ENCODE data around the gene DLGAP3. TPM values are rescaled to one million over a fixed set of nuclear protein-coding genes. Genes with fewer than 3 reads are reported as not detected.
A peak's percentile ranks its signal among the peaks of the same experiment; 100 is the strongest.

The DLGAP3 gene
- polyA plus RNA-seq, 2 donors = 0.10 to 0.11 TPM

DNA sequence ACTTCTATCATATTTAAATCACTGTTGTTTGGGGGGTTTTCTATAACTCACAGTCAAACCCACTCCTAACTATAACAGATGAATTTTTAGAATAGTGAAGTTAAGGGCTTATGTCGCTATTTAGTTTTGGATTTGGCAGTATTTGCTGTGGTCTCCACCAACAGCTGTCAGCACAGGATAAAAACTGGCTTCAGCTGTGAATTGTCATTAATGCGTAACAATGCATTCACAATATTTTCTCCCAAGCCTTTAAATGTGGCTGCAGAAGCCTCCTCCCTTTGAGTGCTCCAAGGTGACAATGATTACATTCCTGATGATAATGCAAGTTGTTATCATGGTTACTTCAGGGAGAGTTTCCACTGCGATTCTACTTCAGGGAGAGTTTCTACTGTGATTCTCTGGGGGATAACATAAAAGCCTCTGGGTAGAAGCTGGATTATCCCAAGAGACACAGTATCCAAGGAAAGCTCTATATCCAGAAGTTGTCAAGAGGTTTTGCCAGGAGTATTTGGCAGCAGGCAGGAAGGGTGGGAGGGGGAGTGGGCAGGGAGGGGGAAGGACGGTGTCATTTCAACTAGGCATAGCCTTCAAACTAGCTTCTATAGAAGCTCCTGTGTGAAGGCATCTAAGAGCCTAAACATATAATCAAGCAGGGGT lies 55.0 kb downstream of the DLGAP3 start:
- WGBS, 2 donors = 48 to 60% methylated on average over 4 of the region's 4 CpGs
- no peaks in the 10 kb centered on the region for H3K27me3 ChIP-seq (ENCODE audit: control insufficient read depth in 1 of 2, insufficient read depth in 2 of 2, low read length in 2 of 2)
- peaks cover 0 to 2% of the 10 kb centered on the region in 2 donors for H3K9me3 ChIP-seq (ENCODE audit: control insufficient read depth in 2 of 2, insufficient read depth in 1 of 2, low read depth in 1 of 2, low read length in 1 of 2)
- H3K27ac ChIP-seq (ENCODE audit: low read depth in 2 of 2, low read length in 1 of 2) = no peak overlapping the region
- H3K4me1 ChIP-seq (ENCODE audit: control insufficient read depth in 2 of 2, insufficient read depth in 2 of 2, low read length in 1 of 2) = peaks cover 0 to 3% of the 10 kb centered on the region in 2 donors
- H3K36me3 ChIP-seq (ENCODE audit: control insufficient read depth in 2 of 2, insufficient read depth in 2 of 2, low read length in 1 of 2) = no peaks in the 10 kb centered on the region
- H3K4me3 ChIP-seq (ENCODE audit: low read depth in 1 of 2, low read length in 2 of 2) = no peak overlapping the region

DNA sequence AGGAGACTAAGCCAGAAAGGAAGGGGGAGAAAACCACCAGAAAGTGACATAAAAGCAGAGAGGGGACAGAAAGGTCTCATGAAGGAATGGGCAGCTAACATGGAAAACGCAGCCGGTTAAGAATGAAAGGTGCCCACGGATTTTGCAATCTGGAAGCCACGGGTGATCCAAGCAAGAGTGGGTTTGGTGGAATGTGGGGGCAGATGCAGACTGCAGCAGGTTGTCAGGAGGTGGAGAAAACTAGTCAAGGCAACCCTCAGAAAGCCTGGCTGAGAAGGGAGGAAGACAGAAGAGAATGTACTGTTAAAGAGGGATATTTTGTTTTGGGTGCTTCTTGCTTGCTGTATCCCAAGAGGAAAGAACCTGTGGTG lies 57.3 kb downstream of the DLGAP3 start:
- H3K27me3 ChIP-seq (ENCODE audit: control insufficient read depth in 1 of 2, insufficient read depth in 2 of 2, low read length in 2 of 2) = no peaks in the 10 kb centered on the region
- peaks cover 0 to 3% of the 10 kb centered on the region in 2 donors for H3K4me1 ChIP-seq (ENCODE audit: control insufficient read depth in 2 of 2, insufficient read depth in 2 of 2, low read length in 1 of 2)
- H3K36me3 ChIP-seq (ENCODE audit: control insufficient read depth in 2 of 2, insufficient read depth in 2 of 2, low read length in 1 of 2) = no peaks in the 10 kb centered on the region
- no peak overlapping the region for H3K4me3 ChIP-seq (ENCODE audit: low read depth in 1 of 2, low read length in 2 of 2)
- peaks cover 0 to 2% of the 10 kb centered on the region in 2 donors for H3K9me3 ChIP-seq (ENCODE audit: control insufficient read depth in 2 of 2, insufficient read depth in 1 of 2, low read depth in 1 of 2, low read length in 1 of 2)
- WGBS, 2 donors = 80 to 81% methylated on average over 4 of the region's 4 CpGs
- no peak overlapping the region for H3K27ac ChIP-seq (ENCODE audit: low read depth in 2 of 2, low read length in 1 of 2)

DNA sequence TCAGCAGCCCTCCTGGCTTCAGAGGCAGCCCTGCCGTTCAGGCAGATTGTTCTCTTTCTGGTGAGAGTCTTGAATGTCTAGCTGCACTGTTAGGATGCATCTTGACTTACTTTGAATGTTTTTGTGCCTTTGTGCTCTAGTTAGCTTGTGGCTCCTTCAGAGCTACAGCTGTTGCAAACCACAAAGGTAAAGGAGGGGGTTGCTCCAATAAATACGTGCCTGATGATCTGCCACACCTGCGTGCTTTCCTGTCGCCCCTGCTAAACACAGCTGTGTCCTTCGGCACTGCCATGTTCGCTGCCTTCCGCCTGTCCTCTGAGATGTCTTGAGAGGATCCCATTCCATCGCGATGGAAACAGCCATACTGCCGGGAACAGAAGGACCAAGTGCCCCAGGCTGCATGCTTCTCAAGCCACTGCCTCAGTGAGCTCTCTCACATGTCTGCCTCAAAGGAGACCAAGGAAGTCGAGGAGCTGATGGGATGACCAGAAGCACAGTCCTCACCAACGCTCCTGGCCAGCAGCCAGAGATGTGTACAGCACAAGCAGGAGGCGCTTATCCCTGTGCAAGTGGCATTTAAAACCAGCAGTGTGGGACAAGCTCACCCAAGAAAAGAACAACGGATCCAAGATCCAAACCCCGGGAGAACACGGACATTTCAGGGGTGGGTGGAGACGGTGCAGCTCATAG lies 57.9 kb downstream of the DLGAP3 start:
- WGBS, 2 donors = 67 to 70% methylated on average over 17 of the region's 17 CpGs
- Histone ChIP-seq H3K4me1 (ENCODE audit: control insufficient read depth in 2 of 2, insufficient read depth in 2 of 2, low read length in 1 of 2) (peaks cover 0 to 6% of the 10 kb centered on the region in 2 donors), H3K9me3 (ENCODE audit: control insufficient read depth in 2 of 2, insufficient read depth in 1 of 2, low read depth in 1 of 2, low read length in 1 of 2) (peaks cover 0 to 2% of the 10 kb centered on the region in 2 donors), H3K4me3 (ENCODE audit: low read depth in 1 of 2, low read length in 2 of 2) (no peak overlapping the region), H3K27ac (ENCODE audit: low read depth in 2 of 2, low read length in 1 of 2) (no peak overlapping the region), H3K36me3 (ENCODE audit: control insufficient read depth in 2 of 2, insufficient read depth in 2 of 2, low read length in 1 of 2) (no peaks in the 10 kb centered on the region), H3K27me3 (ENCODE audit: control insufficient read depth in 1 of 2, insufficient read depth in 2 of 2, low read length in 2 of 2) (no peaks in the 10 kb centered on the region)

DNA sequence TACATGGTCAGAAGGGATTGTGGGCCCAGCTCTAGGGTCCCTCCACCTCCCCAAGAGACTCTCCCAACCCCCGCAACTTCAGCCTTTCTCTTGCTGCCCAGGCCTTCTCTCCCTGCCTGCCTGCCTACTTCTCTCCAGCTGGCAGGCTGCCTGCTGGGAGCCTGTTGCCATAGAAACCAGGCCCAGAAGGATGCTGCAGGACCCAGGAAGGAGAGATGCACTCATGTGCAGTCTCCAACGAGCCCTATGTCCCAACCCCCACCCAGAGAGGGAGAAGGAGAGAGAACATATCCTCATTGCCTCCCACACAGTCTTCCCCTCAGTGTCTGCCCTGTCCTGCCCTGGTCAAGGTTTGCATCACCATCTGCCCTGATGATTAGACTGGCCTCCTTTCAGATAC lies 59.1 kb downstream of the DLGAP3 start:
- peaks cover 0 to 8% of the 10 kb centered on the region in 2 donors for H3K4me1 ChIP-seq (ENCODE audit: control insufficient read depth in 2 of 2, insufficient read depth in 2 of 2, low read length in 1 of 2)
- H3K9me3 ChIP-seq (ENCODE audit: control insufficient read depth in 2 of 2, insufficient read depth in 1 of 2, low read depth in 1 of 2, low read length in 1 of 2) = peaks cover 0 to 2% of the 10 kb centered on the region in 2 donors
- no peaks in the 10 kb centered on the region for H3K27me3 ChIP-seq (ENCODE audit: control insufficient read depth in 1 of 2, insufficient read depth in 2 of 2, low read length in 2 of 2)
- no peak overlapping the region for H3K27ac ChIP-seq (ENCODE audit: low read depth in 2 of 2, low read length in 1 of 2)
- no peak overlapping the region for H3K4me3 ChIP-seq (ENCODE audit: low read depth in 1 of 2, low read length in 2 of 2)
- no peaks in the 10 kb centered on the region for H3K36me3 ChIP-seq (ENCODE audit: control insufficient read depth in 2 of 2, insufficient read depth in 2 of 2, low read length in 1 of 2)
- 55 to 60% methylated on average over 2 of the region's 2 CpGs for WGBS, 2 donors

DNA sequence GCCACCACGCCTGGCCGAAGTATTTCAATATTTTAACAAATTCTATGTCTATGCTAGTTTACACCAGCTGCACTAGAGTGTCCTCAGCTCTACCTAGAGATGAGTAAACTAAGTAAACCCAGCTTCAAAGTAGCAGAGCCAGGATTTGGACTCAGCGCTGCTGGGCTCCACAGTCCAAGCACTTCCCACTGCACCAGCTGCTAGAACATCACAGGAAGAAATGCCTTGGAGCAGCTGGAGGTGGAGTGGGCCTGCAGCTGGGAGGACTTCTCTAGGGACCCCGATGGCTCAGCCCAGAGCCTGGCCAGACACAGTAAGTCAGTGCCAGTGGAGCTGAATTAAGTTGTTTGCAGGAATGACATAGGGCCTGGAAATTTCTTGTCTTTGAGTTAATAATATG lies 59.7 kb downstream of the DLGAP3 start:
- H3K27ac ChIP-seq (ENCODE audit: low read depth in 2 of 2, low read length in 1 of 2) = no peak overlapping the region
- H3K27me3 ChIP-seq (ENCODE audit: control insufficient read depth in 1 of 2, insufficient read depth in 2 of 2, low read length in 2 of 2) = no peaks in the 10 kb centered on the region
- H3K4me1 ChIP-seq (ENCODE audit: control insufficient read depth in 2 of 2, insufficient read depth in 2 of 2, low read length in 1 of 2) = peaks cover 0 to 8% of the 10 kb centered on the region in 2 donors
- H3K4me3 ChIP-seq (ENCODE audit: low read depth in 1 of 2, low read length in 2 of 2) = no peak overlapping the region
- H3K36me3 ChIP-seq (ENCODE audit: control insufficient read depth in 2 of 2, insufficient read depth in 2 of 2, low read length in 1 of 2) = no peaks in the 10 kb centered on the region
- 91 to 95% methylated on average over 4 of the region's 4 CpGs for WGBS, 2 donors
- H3K9me3 ChIP-seq (ENCODE audit: control insufficient read depth in 2 of 2, insufficient read depth in 1 of 2, low read depth in 1 of 2, low read length in 1 of 2) = peaks cover 0 to 2% of the 10 kb centered on the region in 2 donors

DNA sequence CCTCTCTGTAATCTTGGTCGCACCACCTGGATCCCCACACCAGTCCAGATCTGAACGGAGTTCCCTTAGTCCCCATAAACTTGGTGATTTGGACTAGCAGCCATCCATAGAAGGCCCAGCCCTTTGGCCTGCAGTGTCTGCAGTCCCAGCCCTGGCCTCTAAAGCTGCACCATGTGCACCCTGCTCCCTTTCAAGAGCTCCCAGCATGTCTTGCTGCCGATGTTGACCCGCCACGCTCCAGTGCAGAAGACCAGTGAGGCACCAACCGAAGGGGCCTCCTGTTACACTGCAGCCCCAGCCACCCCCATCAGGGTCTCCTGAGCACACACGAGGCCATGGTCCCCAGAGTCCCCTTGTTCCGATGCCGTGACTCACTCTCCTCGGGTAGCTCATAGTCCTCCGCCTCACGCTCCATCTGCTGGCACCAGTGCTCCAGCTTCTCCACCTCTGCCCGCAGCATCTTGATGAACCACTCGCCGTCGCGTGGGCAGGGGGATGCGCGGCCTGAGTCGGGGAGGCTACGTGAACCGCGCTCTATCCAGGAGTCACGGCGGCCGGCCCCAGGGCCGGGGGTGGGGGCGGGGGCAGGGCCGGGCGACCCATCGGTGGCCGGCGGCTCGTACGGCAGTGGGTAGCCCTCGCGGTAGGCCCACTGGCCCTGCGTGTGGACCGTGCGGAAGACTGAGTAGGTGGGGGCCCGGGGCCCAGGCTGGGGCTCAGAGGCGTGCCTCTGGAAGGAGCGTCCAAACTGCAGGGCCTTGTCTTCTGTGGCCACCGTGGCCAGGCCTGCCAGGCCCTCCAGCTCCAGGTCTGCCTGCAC lies 61.0 kb downstream of the DLGAP3 start:
- H3K36me3 ChIP-seq (ENCODE audit: control insufficient read depth in 2 of 2, insufficient read depth in 2 of 2, low read length in 1 of 2) = no peaks in the 10 kb centered on the region
- H3K4me3 ChIP-seq (ENCODE audit: low read depth in 1 of 2, low read length in 2 of 2) = no peak overlapping the region
- H3K27ac ChIP-seq (ENCODE audit: low read depth in 2 of 2, low read length in 1 of 2) = no peak overlapping the region
- H3K4me1 ChIP-seq (ENCODE audit: control insufficient read depth in 2 of 2, insufficient read depth in 2 of 2, low read length in 1 of 2) = peaks cover 0 to 8% of the 10 kb centered on the region in 2 donors
- H3K27me3 ChIP-seq (ENCODE audit: control insufficient read depth in 1 of 2, insufficient read depth in 2 of 2, low read length in 2 of 2) = no peaks in the 10 kb centered on the region
- no peaks in the 10 kb centered on the region for H3K9me3 ChIP-seq (ENCODE audit: control insufficient read depth in 2 of 2, insufficient read depth in 1 of 2, low read depth in 1 of 2, low read length in 1 of 2)
- 91 to 92% methylated on average over 38 to 44 of the region's 44 CpGs for whole genome bisulfite sequencing, 2 donors

DNA sequence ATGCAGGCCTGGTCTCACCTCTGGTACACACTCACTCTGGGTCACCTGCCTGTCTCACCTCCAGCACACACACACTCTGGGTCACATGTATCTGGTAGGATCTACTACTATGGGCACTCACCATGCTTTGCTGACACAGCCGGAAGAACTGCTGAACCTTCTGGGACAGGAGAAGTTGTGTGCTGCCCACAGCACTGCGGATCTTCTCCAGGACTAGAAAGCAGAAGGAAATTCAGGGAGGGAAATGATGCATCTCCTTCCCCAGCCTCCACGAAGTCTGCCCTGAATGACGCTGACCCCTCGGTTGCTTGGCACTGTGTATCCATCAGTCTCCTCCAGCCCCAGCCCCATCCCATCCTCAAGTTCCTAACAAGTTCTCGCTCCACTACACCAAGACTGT lies 62.0 kb downstream of the DLGAP3 start:
- Histone ChIP-seq H3K27ac (ENCODE audit: low read depth in 2 of 2, low read length in 1 of 2) (no peak overlapping the region), H3K4me3 (ENCODE audit: low read depth in 1 of 2, low read length in 2 of 2) (no peak overlapping the region), H3K9me3 (ENCODE audit: control insufficient read depth in 2 of 2, insufficient read depth in 1 of 2, low read depth in 1 of 2, low read length in 1 of 2) (no peaks in the 10 kb centered on the region), H3K27me3 (ENCODE audit: control insufficient read depth in 1 of 2, insufficient read depth in 2 of 2, low read length in 2 of 2) (no peaks in the 10 kb centered on the region), H3K4me1 (ENCODE audit: control insufficient read depth in 2 of 2, insufficient read depth in 2 of 2, low read length in 1 of 2) (peaks cover 0 to 8% of the 10 kb centered on the region in 2 donors), H3K36me3 (ENCODE audit: control insufficient read depth in 2 of 2, insufficient read depth in 2 of 2, low read length in 1 of 2) (no peaks in the 10 kb centered on the region)
- 86% methylated on average over 6 of the region's 6 CpGs for WGBS, 2 donors

DNA sequence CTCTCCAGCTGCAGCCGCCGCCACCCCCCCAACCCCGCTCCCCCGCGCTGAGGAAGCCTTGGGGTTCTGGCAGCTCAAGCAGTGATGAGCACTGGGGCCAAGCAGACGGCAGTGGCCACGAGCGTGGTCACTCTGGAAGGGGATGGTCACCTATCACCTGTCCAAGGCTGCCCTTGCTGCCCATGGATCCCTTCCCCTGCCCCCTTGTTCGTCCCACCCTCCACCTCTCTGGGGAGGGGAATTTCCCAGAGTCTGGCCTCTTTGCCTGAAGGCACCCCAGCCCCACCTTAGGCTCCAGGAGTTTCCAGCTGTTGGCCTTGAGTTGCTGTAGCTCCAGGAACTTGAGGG lies 62.7 kb downstream of the DLGAP3 start:
- H3K36me3 ChIP-seq (ENCODE audit: control insufficient read depth in 2 of 2, insufficient read depth in 2 of 2, low read length in 1 of 2) = no peaks in the 10 kb centered on the region
- no peaks in the 10 kb centered on the region for H3K9me3 ChIP-seq (ENCODE audit: control insufficient read depth in 2 of 2, insufficient read depth in 1 of 2, low read depth in 1 of 2, low read length in 1 of 2)
- peak overlapping the region; percentile 81 to 87 for H3K27ac ChIP-seq (ENCODE audit: low read depth in 2 of 2, low read length in 1 of 2)
- H3K27me3 ChIP-seq (ENCODE audit: control insufficient read depth in 1 of 2, insufficient read depth in 2 of 2, low read length in 2 of 2) = no peaks in the 10 kb centered on the region
- 22 to 30% methylated on average over 9 of the region's 9 CpGs for WGBS, 2 donors
- H3K4me3 ChIP-seq (ENCODE audit: low read depth in 1 of 2, low read length in 2 of 2) = peak overlapping the region; percentile 48 to 67
- H3K4me1 ChIP-seq (ENCODE audit: control insufficient read depth in 2 of 2, insufficient read depth in 2 of 2, low read length in 1 of 2) = peaks cover 0 to 8% of the 10 kb centered on the region in 2 donors

DNA sequence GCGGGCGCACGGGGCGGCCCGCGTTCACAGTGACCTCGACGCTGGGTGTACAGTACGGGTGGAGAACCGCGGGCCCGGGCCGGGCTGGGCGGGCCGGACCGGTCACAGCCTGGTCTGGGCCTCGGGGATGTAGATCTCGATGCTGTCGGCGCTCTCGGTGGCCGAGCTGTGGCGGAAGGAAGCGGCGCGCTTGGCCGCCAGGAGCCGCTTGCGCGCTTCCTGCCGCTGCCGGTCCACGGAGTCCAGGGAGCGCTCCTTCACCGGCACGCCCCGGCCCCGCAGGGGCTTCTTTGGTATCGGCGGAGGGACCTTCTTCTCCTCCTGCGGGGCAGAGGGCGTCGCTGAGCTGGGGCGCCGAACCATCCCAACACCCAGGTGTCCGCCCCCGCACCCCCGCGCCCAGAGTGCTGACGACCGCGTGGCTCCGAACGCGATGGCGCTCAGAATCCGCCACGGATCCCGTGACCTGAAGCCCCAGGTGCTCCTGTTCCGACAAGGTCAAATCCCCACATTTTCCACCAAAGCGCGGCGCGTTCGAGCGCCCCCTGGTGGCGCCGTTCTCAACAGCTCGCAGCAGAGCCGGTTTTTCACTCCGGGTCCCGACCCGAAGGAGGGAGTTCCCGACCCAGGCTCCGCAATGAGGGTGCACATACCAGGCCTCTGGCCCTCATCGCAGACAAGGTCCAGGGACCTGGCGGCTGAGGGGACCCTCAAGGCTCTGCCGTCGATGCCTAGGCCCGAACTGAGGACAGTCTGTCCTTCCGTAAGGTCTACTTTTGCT lies 63.3 kb downstream of the DLGAP3 start:
- H3K27me3 ChIP-seq (ENCODE audit: control insufficient read depth in 1 of 2, insufficient read depth in 2 of 2, low read length in 2 of 2) = no peaks in the 10 kb centered on the region
- H3K9me3 ChIP-seq (ENCODE audit: control insufficient read depth in 2 of 2, insufficient read depth in 1 of 2, low read depth in 1 of 2, low read length in 1 of 2) = no peaks in the 10 kb centered on the region
- 1 to 2% methylated on average over 74 to 81 of the region's 81 CpGs for WGBS, 2 donors
- no peaks in the 10 kb centered on the region for H3K36me3 ChIP-seq (ENCODE audit: control insufficient read depth in 2 of 2, insufficient read depth in 2 of 2, low read length in 1 of 2)
- H3K4me3 ChIP-seq (ENCODE audit: low read depth in 1 of 2, low read length in 2 of 2) = peak overlapping the region; percentile 48 to 67
- H3K27ac ChIP-seq (ENCODE audit: low read depth in 2 of 2, low read length in 1 of 2) = peak overlapping the region; percentile 81 to 87
- H3K4me1 ChIP-seq (ENCODE audit: control insufficient read depth in 2 of 2, insufficient read depth in 2 of 2, low read length in 1 of 2) = peaks cover 0 to 5% of the 10 kb centered on the region in 2 donors

All from esophagus (tissue), 2 donors.